Nephron (organoid): Measurements from ENCODE around the gene IGFBP4.

Experiments used
- H3K27ac Mint-ChIP-seq, 3 experiments: 2 replicates each; pipeline ENCODE4 v1.8.0; 2020; ENCODE audit warnings: mixed read lengths in 3 of 3, mild to moderate bottlenecking in 2 of 3, moderate library complexity in 1 of 3
- H3K27me3 Mint-ChIP-seq: 2 replicates; pipeline ENCODE4 v1.8.0; 2021; ENCODE audit warnings: low read depth, mild to moderate bottlenecking, moderate library complexity, mixed read lengths
- H3K36me3 Mint-ChIP-seq: 2 replicates; pipeline ENCODE4 v1.8.0; 2020; ENCODE audit warnings: low read depth, mixed read lengths
- H3K4me1 Mint-ChIP-seq: 2 replicates; pipeline ENCODE4 v1.8.0; 2020; ENCODE audit warnings: mixed read lengths
- H3K4me3 Mint-ChIP-seq, 3 experiments: 2 replicates each; pipeline ENCODE4 v1.8.0; 2020; ENCODE audit warnings: mild to moderate bottlenecking in 3 of 3, mixed read lengths in 3 of 3, moderate library complexity in 2 of 3
- H3K9me3 Mint-ChIP-seq: 2 replicates; pipeline ENCODE4 v1.8.0; 2020; ENCODE audit warnings: mixed read lengths
- CTCF ChIP-seq, 3 experiments: fragments of 200-600 bp; sonication (generic); IDR thresholded peaks; one replicate each; pipeline ENCODE4 v1.5.0; 2021; ENCODE audit warnings: antibody characterized with exemption in 3 of 3; ENCODE audit not compliant: unreplicated experiment in 3 of 3

IGFBP4 gene

GRCh38 chr17:40496634-40497420 is 53.6 kb downstream of the IGFBP4 start:
- no peaks in the 10 kb centered on the region for H3K36me3 Mint-ChIP-seq
- no peaks in the 10 kb centered on the region for H3K9me3 Mint-ChIP-seq
- peaks cover 21% of the 10 kb centered on the region for H3K4me1 Mint-ChIP-seq
- H3K27me3 Mint-ChIP-seq = peaks cover 9% of the 10 kb centered on the region
- no peak overlapping the region for H3K4me3 Mint-ChIP-seq
- no peak overlapping the region for H3K27ac Mint-ChIP-seq
- no peak for TF ChIP-seq CTCF (IDR thresholded peaks at IDR 0.05; ENCODE audit: unreplicated experiment in 3 of 3)

GRCh38 chr17:40497695-40498094 is 54.4 kb downstream of the IGFBP4 start:
- Mint-ChIP-seq H3K27me3 (peaks cover 9% of the 10 kb centered on the region), H3K4me1 (peaks cover 21% of the 10 kb centered on the region), H3K9me3 (no peaks in the 10 kb centered on the region), H3K36me3 (no peaks in the 10 kb centered on the region), H3K27ac (no peak overlapping the region), H3K4me3 (no peak overlapping the region)
- TF ChIP-seq CTCF (IDR thresholded peaks at IDR 0.05; ENCODE audit: unreplicated experiment in 3 of 3) = no peak

DNA sequence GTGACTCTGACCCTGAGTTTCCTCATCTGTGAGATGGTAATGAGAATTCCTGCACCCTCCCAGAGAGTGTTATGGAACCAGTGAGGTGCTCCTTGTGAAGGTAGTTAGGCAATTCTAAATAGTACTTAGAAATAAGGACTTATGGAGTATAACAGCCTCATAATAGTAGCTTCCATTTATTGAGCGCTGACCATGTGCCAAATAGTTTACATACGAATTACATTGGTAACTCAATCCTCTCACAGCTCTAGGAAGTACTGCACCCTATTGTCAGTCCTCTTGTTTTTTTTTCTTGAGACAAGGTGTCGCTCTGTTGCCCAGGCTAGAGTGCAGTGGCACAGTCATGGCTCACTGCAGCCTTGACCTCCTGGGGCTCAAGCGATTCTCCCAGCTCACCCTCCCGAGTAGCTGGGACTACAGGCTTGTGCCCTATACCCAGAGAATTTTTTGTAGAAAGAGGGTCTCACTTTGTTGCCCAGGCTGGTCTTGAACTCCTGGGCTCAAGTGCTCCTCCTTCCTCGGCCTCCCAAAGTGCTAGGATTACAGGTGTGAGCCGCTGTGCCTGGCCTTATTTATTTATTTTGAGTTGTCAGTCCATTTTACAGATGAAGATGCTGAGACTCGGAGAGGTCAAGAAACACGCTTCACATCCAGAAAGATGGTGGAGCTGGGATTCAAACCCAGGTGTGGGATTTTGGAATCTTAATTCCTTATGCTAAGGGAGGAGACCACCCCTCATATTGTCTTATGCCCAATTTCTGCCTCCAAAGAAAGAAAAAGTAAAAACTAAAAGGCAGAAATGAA is 55.2 kb downstream of the IGFBP4 start:
- Mint-ChIP-seq H3K4me1 (peaks cover 21% of the 10 kb centered on the region), H3K36me3 (no peaks in the 10 kb centered on the region), H3K27ac (peak overlapping the region in 2 of 3 experiments; percentile 41 to 52), H3K27me3 (peaks cover 10% of the 10 kb centered on the region), H3K4me3 (no peak overlapping the region), H3K9me3 (no peaks in the 10 kb centered on the region)
- no peak for TF ChIP-seq CTCF (IDR thresholded peaks at IDR 0.05; ENCODE audit: unreplicated experiment in 3 of 3)

- peaks cover 21% of the 10 kb centered on the region for H3K4me1 Mint-ChIP-seq
- H3K4me3 Mint-ChIP-seq = peak overlapping the region in 1 of 3 experiments; percentile 31
- H3K27me3 Mint-ChIP-seq = peaks cover 10% of the 10 kb centered on the region
- H3K36me3 Mint-ChIP-seq = no peaks in the 10 kb centered on the region
- peak overlapping the region; percentile 10 to 41 (median 16) for H3K27ac Mint-ChIP-seq
- TF ChIP-seq CTCF (IDR thresholded peaks at IDR 0.05; ENCODE audit: unreplicated experiment in 3 of 3) = no peak
- H3K9me3 Mint-ChIP-seq = no peaks in the 10 kb centered on the region
Observed at GRCh38 chr17:40499551-40500189, 56.4 kb downstream of the IGFBP4 start.

- no peaks in the 10 kb centered on the region for H3K36me3 Mint-ChIP-seq
- no peak for TF ChIP-seq CTCF (IDR thresholded peaks at IDR 0.05; ENCODE audit: unreplicated experiment in 3 of 3)
- H3K4me3 Mint-ChIP-seq = peak overlapping the region; percentile 7 to 31 (median 23)
- H3K27ac Mint-ChIP-seq = peak overlapping the region in 1 of 3 experiments; percentile 37
- H3K9me3 Mint-ChIP-seq = no peaks in the 10 kb centered on the region
- H3K4me1 Mint-ChIP-seq = peaks cover 21% of the 10 kb centered on the region
- H3K27me3 Mint-ChIP-seq = peaks cover 10% of the 10 kb centered on the region
Observed at GRCh38 chr17:40500190-40500589, 56.9 kb downstream of the IGFBP4 start.
